Spleen (tissue), 11 donors: ENCODE data around the gene SPRY1. TPM values are rescaled to one million over a fixed set of nuclear protein-coding genes. Genes with fewer than 3 reads are reported as not detected.

Experiments
- DNase-seq: peaks from one replicate; pipeline ENCODE4 v3.0.0-alpha.2; 2020
- H3K27ac ChIP-seq, 8 donors: fragments of 200-600 bp; sonication (generic) in 7 of 8; 1 replicate in 4 of 8; 2 replicates in 4 of 8; pipeline versions ENCODE4 v1.5.0 to v1.8.0; 2016 to 2021; ENCODE audit warnings: inconsistent platforms in 4 of 8, mild to moderate bottlenecking in 4 of 8, moderate library complexity in 1 of 8
- H3K27me3 ChIP-seq, 7 donors: fragments of 200-600 bp; sonication (generic) in 6 of 7; replicated peaks in 1 of 7; 1 replicate in 4 of 7; 2 replicates in 3 of 7; pipeline versions ENCODE4 v1.5.0 to v1.8.0; 2016 to 2021; ENCODE audit warnings: inconsistent platforms in 3 of 7, mild to moderate bottlenecking in 1 of 7
- H3K36me3 ChIP-seq, 6 donors: fragments of 200-600 bp; sonication (generic) in 5 of 6; 1 replicate in 4 of 6; 2 replicates in 2 of 6; pipeline versions ENCODE4 v1.5.0 to v1.8.0; 2016 to 2021; ENCODE audit warnings: inconsistent platforms in 2 of 6
- H3K4me1 ChIP-seq, 6 donors: fragments of 200-600 bp; sonication (generic) in 5 of 6; 1 replicate in 3 of 6; 2 replicates in 3 of 6; pipeline versions ENCODE4 v1.5.0 to v1.8.0; 2016 to 2021; ENCODE audit warnings: inconsistent platforms in 3 of 6
- H3K4me3 ChIP-seq, 8 donors: fragments of 200-600 bp; sonication (generic) in 7 of 8; 1 replicate in 4 of 8; 2 replicates in 4 of 8; pipeline versions ENCODE4 v1.5.0 to v1.8.0; 2016 to 2021; ENCODE audit warnings: inconsistent platforms in 4 of 8, mild to moderate bottlenecking in 4 of 8, moderate library complexity in 2 of 8
- H3K9me3 ChIP-seq, 8 donors: fragments of 200-600 bp; sonication (generic) in 7 of 8; 1 replicate in 4 of 8; 2 replicates in 4 of 8; pipeline versions ENCODE4 v1.5.0 to v1.8.0; 2016 to 2021; ENCODE audit warnings: inconsistent platforms in 4 of 8
- CTCF ChIP-seq, 11 experiments: fragments of 200-600 bp in 7 of 11; fragments of 450-650 bp in 4 of 11; sonication (generic) in 4 of 11; IDR thresholded peaks in 8 of 11; conservative IDR thresholded peaks in 3 of 11; 1 replicate in 7 of 11; 2 replicates in 4 of 11; pipeline versions ENCODE4 v1.4.0 to v1.8.0; 2016 to 2021; ENCODE audit warnings: antibody characterized with exemption in 11 of 11, inconsistent platforms in 4 of 11, mild to moderate bottlenecking in 1 of 11
- POLR2A ChIP-seq, 3 donors: fragments of 450-650 bp; IDR thresholded peaks; one replicate each; pipeline ENCODE4 v1.5.1; 2017; ENCODE audit warnings: antibody characterized with exemption in 3 of 3, mild to moderate bottlenecking in 1 of 3
- POLR2AphosphoS5 ChIP-seq, 3 donors: sonication (generic); formaldehyde crosslinking; IDR thresholded peaks; one replicate each; pipeline ENCODE4 v1.5.1; 2017; ENCODE audit warnings: antibody characterized with exemption in 3 of 3
- WGBS, 5 donors: extraction: QIAGEN DNeasy Blood & Tissue Kit in 3 of 5; methylation state at CpG; one replicate each; pipeline versions ENCODE4 v1.1.5 to v1.1.7; 2013 to 2018; 5-methylcytosine and 5-hydroxymethylcytosine counted together
- intact Hi-C: fragments of 100-400 bp; cut with DNase I; formaldehyde crosslinking; loops from one replicate; pipeline ENCODE4 v1.15.0; 2023; ENCODE audit warnings: low total_unique reads
- polyA plus RNA-seq, 3 donors: library from polyadenylated mRNA; stranded (reverse); fragments of 200-250 nt; gene quantifications; one replicate each; pipeline ENCODE4 v1.2.1, GENCODE V29; 2013
- total RNA-seq, 7 donors: library from RNA; depleted of rRNA in 3 of 7; stranded (reverse); fragments of >200 nt in 3 of 7; fragmentation: NEBNext Ultra II Directional in 4 of 7; extraction: Animal tissue kit (Norgen Biotek cat#: 25700) in 4 of 7; gene quantifications; one replicate each; pipeline versions ENCODE4 v1.1.0 to v1.2.1, GENCODE V29; 2016 to 2021
- donor health status: healthy with polysubstance abuse.
- donor health status: DM: no; HTN: no; CAD: no; lungs with moderate emphysema.
- donor health status: DM: no; HTN: no; CAD: no.
- donor health status: Bipolar disorder and iron deficiency.
- donor health status: healthy.
- donor health status: DM: no; HTN: no; CAD: no.
- donor health status: DM: yes; HTN: yes; CAD: no.

The SPRY1 gene
- total and polyA plus RNA-seq, 10 donors: 7.2 to 71.3 (median 30.6) TPM

- no peak for DNase-seq
- no peak for TF ChIP-seq CTCF (IDR thresholded peaks at IDR 0.05 in 8 of 11, conservative IDR thresholded peaks at IDR 0.05 in 3 of 11)
- TF ChIP-seq POLR2A (IDR thresholded peaks at IDR 0.05): no peak
- TF ChIP-seq POLR2AphosphoS5 (IDR thresholded peaks at IDR 0.05): no peak
- Histone ChIP-seq H3K4me3 (no peak overlapping the region), H3K27ac (no peak overlapping the region), H3K27me3 (no peaks in the 10 kb centered on the region), H3K9me3 (peaks cover 0 to 6% (median 0%) of the 10 kb centered on the region in 8 donors), H3K36me3 (no peaks in the 10 kb centered on the region), H3K4me1 (no peaks in the 10 kb centered on the region)
- WGBS, 5 donors: 75 to 86% (median 82%) methylated on average over 6 of the region's 6 CpGs
- intact Hi-C loops: no loop called here
Measured at GRCh38 chr4:123366144-123366748, 30.3 kb upstream of the SPRY1 start.

DNA sequence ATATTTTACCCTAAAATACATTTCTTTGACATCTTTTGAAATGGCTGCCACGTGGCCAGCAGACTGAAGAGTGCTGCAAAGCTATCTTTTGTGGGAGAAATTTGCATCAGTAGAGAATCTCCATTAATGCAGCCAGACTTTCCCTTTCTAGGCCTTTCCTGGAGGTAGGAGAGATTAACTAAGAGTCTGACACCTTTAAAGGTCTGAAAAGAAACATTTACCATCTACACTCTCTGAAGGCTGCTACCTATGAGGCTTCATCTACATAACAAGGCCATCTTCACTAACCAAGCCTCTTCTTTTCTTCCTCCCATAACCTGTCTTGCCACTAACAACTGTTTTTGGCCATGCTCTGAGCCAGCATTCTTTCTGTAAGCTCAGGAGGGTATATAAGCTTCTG is 17.8 kb upstream of the SPRY1 start:
- Histone ChIP-seq H3K4me1 (no peaks in the 10 kb centered on the region), H3K27ac (no peak overlapping the region), H3K36me3 (no peaks in the 10 kb centered on the region), H3K27me3 (no peaks in the 10 kb centered on the region), H3K4me3 (no peak overlapping the region), H3K9me3 (peaks cover 0 to 6% (median 0%) of the 10 kb centered on the region in 8 donors)
- intact Hi-C loops: no loop called here
- WGBS, 5 donors: 60 to 91% (median 83%) methylated on average over 1 of the region's 1 CpG
- no peak for TF ChIP-seq POLR2AphosphoS5 (IDR thresholded peaks at IDR 0.05)
- no peak for TF ChIP-seq CTCF (IDR thresholded peaks at IDR 0.05 in 8 of 11, conservative IDR thresholded peaks at IDR 0.05 in 3 of 11)
- TF ChIP-seq POLR2A (IDR thresholded peaks at IDR 0.05): no peak
- no peak for DNase-seq

GRCh38 chr4:123379392-123379791 is 17.2 kb upstream of the SPRY1 start:
- DNase-seq: no peak
- Histone ChIP-seq H3K9me3 (peaks cover 0 to 2% (median 0%) of the 10 kb centered on the region in 8 donors), H3K4me3 (no peak overlapping the region), H3K27me3 (no peaks in the 10 kb centered on the region), H3K36me3 (no peaks in the 10 kb centered on the region), H3K4me1 (no peaks in the 10 kb centered on the region), H3K27ac (no peak overlapping the region)
- 34 to 80% (median 54%) methylated on average over 1 of the region's 1 CpG for WGBS, 5 donors
- intact Hi-C loops: no loop called here
- no peak for TF ChIP-seq POLR2A (IDR thresholded peaks at IDR 0.05)
- no peak for TF ChIP-seq POLR2AphosphoS5 (IDR thresholded peaks at IDR 0.05)
- TF ChIP-seq CTCF (IDR thresholded peaks at IDR 0.05 in 8 of 11, conservative IDR thresholded peaks at IDR 0.05 in 3 of 11): no peak

- intact Hi-C loops: no loop called here
- 68 to 90% (median 84%) methylated on average over 3 of the region's 3 CpGs for WGBS, 5 donors
- Histone ChIP-seq H3K9me3 (no peaks in the 10 kb centered on the region), H3K4me1 (no peaks in the 10 kb centered on the region), H3K27ac (no peak overlapping the region), H3K36me3 (no peaks in the 10 kb centered on the region), H3K4me3 (no peak overlapping the region), H3K27me3 (no peaks in the 10 kb centered on the region)
- no peak for DNase-seq
- no peak for TF ChIP-seq POLR2AphosphoS5 (IDR thresholded peaks at IDR 0.05)
- TF ChIP-seq POLR2A (IDR thresholded peaks at IDR 0.05): no peak
- TF ChIP-seq CTCF (IDR thresholded peaks at IDR 0.05 in 8 of 11, conservative IDR thresholded peaks at IDR 0.05 in 3 of 11): no peak
Measured at GRCh38 chr4:123380728-123381716, 15.6 kb upstream of the SPRY1 start.
